ENCODE data around the gene SAP30L. TPM values are rescaled to one million over a fixed set of nuclear protein-coding genes. Genes with fewer than 3 reads are reported as not detected.

The SAP30L gene
- polyA plus RNA-seq, 1 donor (not counting 4 experiments of a cell fraction or from before 2014, with no cell fraction given), result 42.1 TPM

GRCh38 chr5:154506049-154506715 lies 60.4 kb downstream of the SAP30L start:
- H3K79me2 ChIP-seq (ENCODE audit: control insufficient read depth, insufficient read depth, low read length), result no peaks in the 10 kb centered on the region
- H3K4me3 ChIP-seq (ENCODE audit: control insufficient read depth in 2 of 3, extremely low read depth in 1 of 3, insufficient read depth in 2 of 3, low read depth in 1 of 3, low read length in 3 of 3), result no peak overlapping the region
- no peak overlapping the region for H3K4me2 ChIP-seq (ENCODE audit: control insufficient read depth, extremely low read depth, insufficient read depth, low read depth, low read length)
- H3K27me3 ChIP-seq (ENCODE audit: control insufficient read depth, extremely low read depth, insufficient read depth, low read length), result no peaks in the 10 kb centered on the region
- H3K36me3 ChIP-seq (ENCODE audit: control insufficient read depth in 2 of 2, extremely low read depth in 1 of 2, insufficient read depth in 2 of 2, low read length in 2 of 2), result no peaks in the 10 kb centered on the region
- H4K20me1 ChIP-seq (ENCODE audit: control insufficient read depth, extremely low read depth, insufficient read depth, low read length), result no peaks in the 10 kb centered on the region
- dilution Hi-C loops (cut with MboI; ENCODE audit: extremely low pct_ligation_motif_present, low sequenced_read_pairs), result no loop called here
- H3K9me3 ChIP-seq (ENCODE audit: control insufficient read depth, low read depth, low read length), result no peaks in the 10 kb centered on the region
- TF ChIP-seq EZH2 (IDR thresholded peaks at IDR 0.05; ENCODE audit: low read length) (no peak), CTCF (optimal IDR thresholded peaks at IDR 0.05 in 1 of 3, IDR thresholded peaks at IDR 0.05 in 1 of 3, conservative IDR thresholded peaks at IDR 0.05 in 1 of 3; ENCODE audit: extremely low read depth in 1 of 3, insufficient read depth in 2 of 3, low read length in 3 of 3) (no peak)
- no peaks in the 10 kb centered on the region for H3K9me1 ChIP-seq (ENCODE audit: control insufficient read depth, extremely low read depth, insufficient read depth, low read length)
- no peak for DNase-seq (ENCODE audit: low read depth, low spot score)
- H3K4me1 ChIP-seq (ENCODE audit: control insufficient read depth, extremely low read depth, insufficient read depth, low read length), result no peaks in the 10 kb centered on the region
- FAIRE-seq, result no peak
- no peak overlapping the region for H3K27ac ChIP-seq (ENCODE audit: control insufficient read depth, insufficient read depth, low read length)
- no peak overlapping the region for H2AFZ ChIP-seq (ENCODE audit: control insufficient read depth, low read length)
- H3K9ac ChIP-seq (ENCODE audit: control insufficient read depth, extremely low read depth, insufficient read depth, low read length), result no peak overlapping the region

GRCh38 chr5:154506716-154507080 lies 60.9 kb downstream of the SAP30L start:
- Histone ChIP-seq H3K9me1 (ENCODE audit: control insufficient read depth, extremely low read depth, insufficient read depth, low read length) (no peaks in the 10 kb centered on the region), H3K4me1 (ENCODE audit: control insufficient read depth, extremely low read depth, insufficient read depth, low read length) (no peaks in the 10 kb centered on the region), H3K4me3 (ENCODE audit: control insufficient read depth in 2 of 3, extremely low read depth in 1 of 3, insufficient read depth in 2 of 3, low read depth in 1 of 3, low read length in 3 of 3) (no peak overlapping the region), H2AFZ (ENCODE audit: control insufficient read depth, low read length) (no peak overlapping the region), H3K9me3 (ENCODE audit: control insufficient read depth, low read depth, low read length) (no peaks in the 10 kb centered on the region), H3K9ac (ENCODE audit: control insufficient read depth, extremely low read depth, insufficient read depth, low read length) (no peak overlapping the region), H3K79me2 (ENCODE audit: control insufficient read depth, insufficient read depth, low read length) (no peaks in the 10 kb centered on the region), H3K27me3 (ENCODE audit: control insufficient read depth, extremely low read depth, insufficient read depth, low read length) (no peaks in the 10 kb centered on the region), H3K36me3 (ENCODE audit: control insufficient read depth in 2 of 2, extremely low read depth in 1 of 2, insufficient read depth in 2 of 2, low read length in 2 of 2) (no peaks in the 10 kb centered on the region), H3K27ac (ENCODE audit: control insufficient read depth, insufficient read depth, low read length) (no peak overlapping the region), H4K20me1 (ENCODE audit: control insufficient read depth, extremely low read depth, insufficient read depth, low read length) (no peaks in the 10 kb centered on the region), H3K4me2 (ENCODE audit: control insufficient read depth, extremely low read depth, insufficient read depth, low read depth, low read length) (no peak overlapping the region)
- TF ChIP-seq CTCF (optimal IDR thresholded peaks at IDR 0.05 in 1 of 3, IDR thresholded peaks at IDR 0.05 in 1 of 3, conservative IDR thresholded peaks at IDR 0.05 in 1 of 3; ENCODE audit: extremely low read depth in 1 of 3, insufficient read depth in 2 of 3, low read length in 3 of 3) (no peak), EZH2 (IDR thresholded peaks at IDR 0.05; ENCODE audit: low read length) (no peak)
- no peak for DNase-seq (ENCODE audit: low read depth, low spot score)
- no peak for FAIRE-seq
- dilution Hi-C loops (cut with MboI; ENCODE audit: extremely low pct_ligation_motif_present, low sequenced_read_pairs), result no loop called here

All from keratinocyte (primary cell).